ENCODE data around the gene HMCN2.

DNA sequence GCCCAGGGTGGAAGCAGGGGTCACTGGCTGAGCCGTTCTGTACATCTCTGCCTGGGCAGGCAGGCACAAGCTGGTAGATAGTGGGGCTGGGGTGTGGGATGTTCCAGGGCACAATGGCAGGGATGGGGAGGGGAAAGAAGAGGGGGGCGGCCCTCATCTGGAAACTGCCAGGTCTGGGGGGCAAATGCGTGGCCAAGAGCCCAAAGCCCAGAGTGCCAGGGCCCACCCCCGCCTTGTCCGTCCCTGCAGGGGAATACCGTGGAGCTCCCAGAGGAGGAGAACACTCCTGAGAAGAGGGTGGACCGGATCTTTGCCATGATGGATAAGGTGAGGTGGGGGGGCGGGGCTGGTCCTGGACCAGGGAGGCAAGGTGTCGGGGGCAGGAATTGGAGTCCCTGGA is 42.7 kb upstream of the HMCN2 start:
- TF ChIP-seq, protein P1, sequence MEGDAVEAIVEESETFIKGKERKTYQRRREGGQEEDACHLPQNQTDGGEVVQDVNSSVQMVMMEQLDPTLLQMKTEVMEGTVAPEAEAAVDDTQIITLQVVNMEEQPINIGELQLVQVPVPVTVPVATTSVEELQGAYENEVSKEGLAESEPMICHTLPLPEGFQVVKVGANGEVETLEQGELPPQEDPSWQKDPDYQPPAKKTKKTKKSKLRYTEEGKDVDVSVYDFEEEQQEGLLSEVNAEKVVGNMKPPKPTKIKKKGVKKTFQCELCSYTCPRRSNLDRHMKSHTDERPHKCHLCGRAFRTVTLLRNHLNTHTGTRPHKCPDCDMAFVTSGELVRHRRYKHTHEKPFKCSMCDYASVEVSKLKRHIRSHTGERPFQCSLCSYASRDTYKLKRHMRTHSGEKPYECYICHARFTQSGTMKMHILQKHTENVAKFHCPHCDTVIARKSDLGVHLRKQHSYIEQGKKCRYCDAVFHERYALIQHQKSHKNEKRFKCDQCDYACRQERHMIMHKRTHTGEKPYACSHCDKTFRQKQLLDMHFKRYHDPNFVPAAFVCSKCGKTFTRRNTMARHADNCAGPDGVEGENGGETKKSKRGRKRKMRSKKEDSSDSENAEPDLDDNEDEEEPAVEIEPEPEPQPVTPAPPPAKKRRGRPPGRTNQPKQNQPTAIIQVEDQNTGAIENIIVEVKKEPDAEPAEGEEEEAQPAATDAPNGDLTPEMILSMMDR (conservative IDR thresholded peaks at IDR 0.05; ENCODE audit: low read depth, low read length) = no peak
- TF ChIP-seq BHLHE40 (IDR thresholded peaks at IDR 0.05; ENCODE audit: low read depth, low read length) (no peak), MXI1 (IDR thresholded peaks at IDR 0.05; ENCODE audit: borderline replicate concordance, low read depth, low read length) (no peak), RAD21 (IDR thresholded peaks at IDR 0.05; ENCODE audit: low read length) (no peak), RCOR1 (IDR thresholded peaks at IDR 0.05; ENCODE audit: insufficient replicate concordance, low read length) (no peak), POLR2A (IDR thresholded peaks at IDR 0.05; ENCODE audit: low read depth, low read length) (no peak), NFE2L2 (IDR thresholded peaks at IDR 0.05; ENCODE audit: low read depth, low read length) (no peak), SMC3 (IDR thresholded peaks at IDR 0.05; ENCODE audit: low read depth, low read length) (no peak), FOS (IDR thresholded peaks at IDR 0.05; ENCODE audit: low read depth, low read length) (no peak), RFX5 (IDR thresholded peaks at IDR 0.05; ENCODE audit: low read depth, low read length) (no peak), MAZ (IDR thresholded peaks at IDR 0.05; ENCODE audit: borderline replicate concordance, low read depth, low read length) (no peak)
- TF ChIP-seq, protein P2, sequence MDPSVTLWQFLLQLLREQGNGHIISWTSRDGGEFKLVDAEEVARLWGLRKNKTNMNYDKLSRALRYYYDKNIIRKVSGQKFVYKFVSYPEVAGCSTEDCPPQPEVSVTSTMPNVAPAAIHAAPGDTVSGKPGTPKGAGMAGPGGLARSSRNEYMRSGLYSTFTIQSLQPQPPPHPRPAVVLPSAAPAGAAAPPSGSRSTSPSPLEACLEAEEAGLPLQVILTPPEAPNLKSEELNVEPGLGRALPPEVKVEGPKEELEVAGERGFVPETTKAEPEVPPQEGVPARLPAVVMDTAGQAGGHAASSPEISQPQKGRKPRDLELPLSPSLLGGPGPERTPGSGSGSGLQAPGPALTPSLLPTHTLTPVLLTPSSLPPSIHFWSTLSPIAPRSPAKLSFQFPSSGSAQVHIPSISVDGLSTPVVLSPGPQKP (IDR thresholded peaks at IDR 0.05; ENCODE audit: borderline replicate concordance, low read depth, low read length) = no peak
- TF ChIP-seq, protein P3, sequence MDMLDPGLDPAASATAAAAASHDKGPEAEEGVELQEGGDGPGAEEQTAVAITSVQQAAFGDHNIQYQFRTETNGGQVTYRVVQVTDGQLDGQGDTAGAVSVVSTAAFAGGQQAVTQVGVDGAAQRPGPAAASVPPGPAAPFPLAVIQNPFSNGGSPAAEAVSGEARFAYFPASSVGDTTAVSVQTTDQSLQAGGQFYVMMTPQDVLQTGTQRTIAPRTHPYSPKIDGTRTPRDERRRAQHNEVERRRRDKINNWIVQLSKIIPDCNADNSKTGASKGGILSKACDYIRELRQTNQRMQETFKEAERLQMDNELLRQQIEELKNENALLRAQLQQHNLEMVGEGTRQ (IDR thresholded peaks at IDR 0.05; ENCODE audit: low read depth, low read length) = no peak
